GM23338 (cell line): ENCODE results near the gene ASPM. TPM values are rescaled to one million over a fixed set of nuclear protein-coding genes. Genes with fewer than 3 reads are reported as not detected.
A peak's percentile ranks its signal among the peaks of the same experiment; 100 is the strongest.
"Not testable (repeated sequence)": the region's sequence is repeated elsewhere in the genome, so short reads cannot be mapped to it uniquely, and the experiment has no call there.

Source experiments
- ATAC-seq: fragments of 200-7000 bp; cut with Tn5 transposase; 3 replicates; pipeline ENCODE4 v1.9.1; 2020
- DNase-seq: peaks from one replicate; pipeline ENCODE4 v3.0.0-alpha.2; 2015; ENCODE audit warnings: low spot score
- H2AFZ ChIP-seq: fragments of 200-600 bp; sonication (generic); 2 replicates; pipeline ENCODE4 v1.8.0; 2016; ENCODE audit warnings: antibody characterized with exemption, mild to moderate bottlenecking, moderate library complexity
- H3F3A ChIP-seq: fragments of 200-600 bp; sonication (generic); replicated peaks from 2 replicates; pipeline ENCODE4 v1.8.0; 2017; ENCODE audit warnings: antibody characterized with exemption, mixed run types, low read depth
- H3K27ac ChIP-seq: fragments of 200-600 bp; sonication (generic); 2 replicates; pipeline ENCODE4 v1.6.1; 2016; ENCODE audit warnings: low read depth
- H3K27me3 ChIP-seq: fragments of 200-600 bp; sonication (generic); 2 replicates; pipeline ENCODE4 v1.8.0; 2016; ENCODE audit warnings: mild to moderate bottlenecking, mixed run types, moderate library complexity; ENCODE audit not compliant: insufficient read depth
- H3K36me3 ChIP-seq: fragments of 200-600 bp; sonication (generic); 2 replicates; pipeline ENCODE4 v1.8.0; 2016; ENCODE audit warnings: mild to moderate bottlenecking; ENCODE audit not compliant: insufficient read depth
- H3K4me1 ChIP-seq: fragments of 200-600 bp; sonication (generic); 2 replicates; pipeline ENCODE4 v1.8.0; 2016; ENCODE audit warnings: mild to moderate bottlenecking, moderate library complexity; ENCODE audit not compliant: insufficient read depth
- H3K4me2 ChIP-seq: fragments of 200-600 bp; sonication (generic); 2 replicates; pipeline ENCODE4 v1.7.1; 2017; ENCODE audit warnings: mixed run types
- H3K4me3 ChIP-seq: fragments of 200-600 bp; sonication (generic); 2 replicates; pipeline ENCODE4 v1.6.1; 2016; ENCODE audit warnings: mixed run types
- H3K79me2 ChIP-seq: fragments of 200-600 bp; sonication (generic); replicated peaks from 2 replicates; pipeline ENCODE4 v1.8.0; 2017; ENCODE audit warnings: mild to moderate bottlenecking; ENCODE audit not compliant: insufficient read depth
- H3K9me2 ChIP-seq: fragments of 200-600 bp; sonication (generic); 2 replicates; pipeline ENCODE4 v1.8.0; 2017; ENCODE audit not compliant: insufficient read depth
- H4K20me1 ChIP-seq: fragments of 200-600 bp; sonication (generic); replicated peaks from 2 replicates; pipeline ENCODE4 v1.8.0; 2017; ENCODE audit warnings: mild to moderate bottlenecking; ENCODE audit not compliant: insufficient read depth
- H3K27ac Mint-ChIP-seq: 2 replicates; pipeline ENCODE4 v1.8.0; 2020; ENCODE audit warnings: inconsistent platforms, mild to moderate bottlenecking, moderate library complexity, mixed read lengths
- H3K27me3 Mint-ChIP-seq: 3 replicates; pipeline ENCODE4 v1.8.0; 2022; ENCODE audit warnings: low read depth, mild to moderate bottlenecking, moderate library complexity, mixed read lengths, inconsistent platforms; ENCODE audit not compliant: insufficient read depth, poor library complexity
- H3K36me3 Mint-ChIP-seq: 3 replicates; pipeline ENCODE4 v1.8.0; 2021; ENCODE audit warnings: low read depth, mild to moderate bottlenecking, inconsistent platforms, moderate library complexity, mixed read lengths
- H3K4me1 Mint-ChIP-seq: 3 replicates; pipeline ENCODE4 v1.8.0; 2020; ENCODE audit warnings: mild to moderate bottlenecking, inconsistent platforms, mixed read lengths
- H3K4me3 Mint-ChIP-seq: 3 replicates; pipeline ENCODE4 v1.8.0; 2021; ENCODE audit warnings: moderate library complexity, mild to moderate bottlenecking, inconsistent platforms, mixed read lengths
- H3K9me3 Mint-ChIP-seq: 3 replicates; pipeline ENCODE4 v1.8.0; 2020; ENCODE audit warnings: moderate library complexity, mild to moderate bottlenecking, inconsistent platforms, mixed read lengths
- CREB1 ChIP-seq: fragments of 250-450 bp; sonication (Bioruptor Pico); IDR thresholded peaks from 2 replicates; pipeline ENCODE4 v1.5.0; 2020; ENCODE audit warnings: low read depth, mild to moderate bottlenecking, moderate library complexity
- ETS1 ChIP-seq: IDR thresholded peaks from 2 replicates; pipeline ENCODE4 v1.6.1; 2016; ENCODE audit warnings: antibody characterized with exemption
- EZH2 ChIP-seq: fragments of 200-600 bp; sonication (generic); IDR thresholded peaks from one replicate; pipeline ENCODE4 v1.8.0; 2017; ENCODE audit warnings: antibody characterized with exemption, mild to moderate bottlenecking, low read depth; ENCODE audit not compliant: unreplicated experiment
- EZH2phosphoT487 ChIP-seq: fragments of 200-600 bp; sonication (generic); IDR thresholded peaks from one replicate; pipeline ENCODE4 v1.8.1; 2018; ENCODE audit warnings: antibody characterized with exemption; ENCODE audit not compliant: unreplicated experiment
- JUNB ChIP-seq: IDR thresholded peaks from one replicate; pipeline ENCODE4 v1.6.1; 2016; ENCODE audit warnings: antibody characterized with exemption; ENCODE audit not compliant: unreplicated experiment
- NANOG ChIP-seq: IDR thresholded peaks from 2 replicates; pipeline ENCODE4 v1.6.1; 2016; ENCODE audit warnings: antibody characterized with exemption, borderline replicate concordance
- POLR2AphosphoS5 ChIP-seq: IDR thresholded peaks from 2 replicates; pipeline ENCODE4 v1.6.1; 2016; ENCODE audit warnings: antibody characterized with exemption, low read depth
- REST ChIP-seq: IDR thresholded peaks from one replicate; pipeline ENCODE4 v1.6.1; 2018; ENCODE audit warnings: antibody characterized with exemption; ENCODE audit not compliant: unreplicated experiment
- polyA plus RNA-seq: library from polyadenylated mRNA; unstranded; fragments of >200 nt; fragmentation: Nextera tagmentation; extraction: Ambion mirVana; gene quantifications from 2 replicates; pipeline ENCODE4 v1.2.1, GENCODE V29; 2016
- total RNA-seq: library from RNA; depleted of rRNA; stranded (reverse); fragments of >200 nt; shearing (Covaris generic); gene quantifications from 2 replicates; pipeline ENCODE4 v1.2.3, GENCODE V29; 2014

ASPM gene
- total and polyA plus RNA-seq, 2 experiments from 2014 or later: 36.8 to 64.9 TPM

GRCh38 chr1:197096971-197097370 lies 49.5 kb downstream of the ASPM start:
- peaks cover 19% of the 10 kb centered on the region for H3K36me3 ChIP-seq
- H3K4me2 ChIP-seq, H3K27ac ChIP-seq, H2AFZ ChIP-seq, H3F3A ChIP-seq, ATAC-seq, DNase-seq, H3K27me3 Mint-ChIP-seq, H3K4me1 ChIP-seq, H3K79me2 ChIP-seq, H3K4me3 ChIP-seq, H4K20me1 ChIP-seq, H3K9me2 ChIP-seq, H3K27me3 ChIP-seq, H3K4me1 Mint-ChIP-seq, H3K4me3 Mint-ChIP-seq: not testable (repeated sequence)
- H3K36me3 Mint-ChIP-seq: peaks cover 42% of the 10 kb centered on the region
- 0 out of 2 replicates have a peak overlapping the region, but pooled peaks have one; percentile 3 for H3K27ac Mint-ChIP-seq
- H3K9me3 Mint-ChIP-seq: peaks cover 12% of the 10 kb centered on the region

GRCh38 chr1:197096137-197096536 lies 50.3 kb downstream of the ASPM start:
- no peaks in the 10 kb centered on the region for H3K4me1 ChIP-seq
- DNase-seq (no peak), ATAC-seq (no peak)
- no peaks in the 10 kb centered on the region for H4K20me1 ChIP-seq
- H3K9me2 ChIP-seq: no peaks in the 10 kb centered on the region
- no peaks in the 10 kb centered on the region for H3K79me2 ChIP-seq
- H3K4me2 ChIP-seq: no peak overlapping the region
- peaks cover 22% of the 10 kb centered on the region; the same call in 1 of the 2 replicates for H3K36me3 ChIP-seq
- no peaks in the 10 kb centered on the region for H3K27me3 Mint-ChIP-seq
- peaks cover 36% of the 10 kb centered on the region for H3K36me3 Mint-ChIP-seq
- 0 out of 3 replicates have a peak, but pooled peaks cover 2% of the 10 kb centered on the region for H3K4me1 Mint-ChIP-seq
- H3K27ac Mint-ChIP-seq: no peak overlapping the region
- H3K4me3 ChIP-seq: no peak overlapping the region
- H2AFZ ChIP-seq: no peak overlapping the region
- H3F3A ChIP-seq: no peaks in the 10 kb centered on the region
- peaks cover 3% of the 10 kb centered on the region; the same call in 1 of the 3 replicates for H3K9me3 Mint-ChIP-seq
- no peaks in the 10 kb centered on the region for H3K27me3 ChIP-seq
- no peak for TF ChIP-seq JUNB
- no peak for TF ChIP-seq ETS1
- TF ChIP-seq REST: no peak
- H3K4me3 Mint-ChIP-seq: no peak overlapping the region
- no peak overlapping the region for H3K27ac ChIP-seq

DNA sequence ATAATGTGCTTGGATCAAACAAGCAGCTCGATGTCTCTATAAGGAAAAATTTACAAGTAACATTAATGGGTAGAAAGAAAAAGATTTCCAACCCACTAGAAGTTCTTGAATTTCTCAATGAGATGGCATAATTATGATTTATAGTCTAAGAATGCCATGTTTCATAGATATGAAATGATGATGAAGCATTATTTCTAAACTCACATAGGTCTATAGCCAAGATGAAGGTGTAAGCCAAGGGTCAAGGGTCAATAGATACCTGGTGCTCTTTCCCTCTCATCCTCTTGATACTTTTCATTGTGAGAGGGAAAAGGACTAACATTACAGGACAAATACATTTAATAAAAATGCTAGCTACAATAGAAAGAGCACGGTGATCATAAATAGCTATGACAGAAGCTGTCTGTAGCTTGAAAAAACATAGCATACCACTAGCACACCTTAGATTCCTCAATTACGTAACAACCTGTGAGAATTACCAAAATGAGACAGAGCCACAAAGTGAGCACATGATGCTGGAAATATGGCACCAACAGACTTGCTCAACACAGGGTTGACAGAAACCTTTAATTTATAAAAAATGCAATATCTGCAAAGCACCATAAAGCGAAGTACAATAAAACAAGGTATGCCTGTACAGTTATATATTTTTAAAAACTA lies 53.1 kb downstream of the ASPM start:
- Mint-ChIP-seq H3K4me1 (no peaks in the 10 kb centered on the region), H3K9me3 (no peaks in the 10 kb centered on the region), H3K27me3 (no peaks in the 10 kb centered on the region), H3K27ac (no peak overlapping the region), H3K4me3 (no peak overlapping the region), H3K36me3 (peaks cover 46% of the 10 kb centered on the region; the same call in 2 of the 3 replicates)
- Histone ChIP-seq H4K20me1 (no peaks in the 10 kb centered on the region), H3K36me3 (peaks cover 40% of the 10 kb centered on the region; the same call in 1 of the 2 replicates), H3K4me2 (no peak overlapping the region), H3K27me3 (no peaks in the 10 kb centered on the region), H3K4me1 (no peaks in the 10 kb centered on the region), H3F3A (no peaks in the 10 kb centered on the region), H2AFZ (no peak overlapping the region), H3K79me2 (no peaks in the 10 kb centered on the region), H3K9me2 (no peaks in the 10 kb centered on the region), H3K27ac (no peak overlapping the region), H3K4me3 (no peak overlapping the region)
- ATAC-seq (no peak), DNase-seq (no peak)
- TF ChIP-seq REST: no peak
- TF ChIP-seq CREB1: no peak
- no peak for TF ChIP-seq ETS1
- no peak for TF ChIP-seq NANOG
- no peak for TF ChIP-seq POLR2AphosphoS5
- TF ChIP-seq EZH2: no peak
- TF ChIP-seq EZH2phosphoT487: no peak
- no peak for TF ChIP-seq JUNB
